HepG2 (cell line): Measurements from ENCODE around the gene FNIP2. TPM values are rescaled to one million over a fixed set of nuclear protein-coding genes. Genes with fewer than 3 reads are reported as not detected.

ENCODE experiments used
- ATAC-seq: fragments of 200-7000 bp; cut with Tn5 transposase; 3 replicates; pipeline ENCODE4 v1.9.1; 2020; ENCODE audit warnings: mild to moderate bottlenecking, moderate library complexity
- BruUV-seq: library from RNA; stranded (reverse); fragments of 400-500 nt; replicated peaks from 2 replicates; lab custom pipeline; 2021; lab: Mats Ljungman, UMichigan
- CTCF ChIA-PET: fragments of 300-600 bp; formaldehyde crosslinking; extraction: SDS; loops from one replicate; lab custom pipeline; 2021; ENCODE audit warnings: low total read pairs, inconsistent platforms, low intra/inter-chr PET ratio; lab: Yijun Ruan, JAX
- POLR2A ChIA-PET: fragments of 350-600 bp; sonication (Branson Sonifier 250); formaldehyde crosslinking; loops from one replicate; lab custom pipeline; 2020; ENCODE audit warnings: antibody characterized with exemption, inconsistent platforms; lab: Yijun Ruan, JAX
- DNase-seq: peaks from one replicate; pipeline ENCODE4 v3.0.0-alpha.2; 2015; ENCODE audit warnings: low spot score
- FAIRE-seq: peaks from 3 replicates; lab custom pipeline; 2011; peaks lifted over from hg19 to GRCh38; lab: Jason Lieb, UNC
- H2AFZ ChIP-seq: one replicate; pipeline ENCODE4 v1.6.1; 2011; ENCODE audit warnings: low read length, inconsistent platforms
- H3K27ac ChIP-seq: fragments of 300-600 bp; 3 replicates; pipeline ENCODE4 v1.8.0; 2011; ENCODE audit warnings: mixed run types, mild to moderate bottlenecking, mixed read lengths, low read length, inconsistent platforms; ENCODE audit not compliant: insufficient read depth; ENCODE audit errors: extremely low read length
- H3K27me3 ChIP-seq, 2 experiments: fragments of 200-600 bp in 1 of 2; 2 replicates in 1 of 2; 3 replicates in 1 of 2; pipeline versions ENCODE4 v1.6.0 to v1.8.0; 2011; ENCODE audit warnings: low read length in 2 of 2, mild to moderate bottlenecking in 2 of 2, moderate library complexity in 2 of 2, inconsistent platforms in 1 of 2; ENCODE audit not compliant: insufficient read depth in 2 of 2, control insufficient read depth in 1 of 2
- H3K36me3 ChIP-seq, 2 experiments: fragments of 200-600 bp in 1 of 2; replicated peaks in 1 of 2; 2 replicates in 1 of 2; 3 replicates in 1 of 2; pipeline versions ENCODE4 v1.5.1 to v1.8.0; 2011; ENCODE audit warnings: low read length in 2 of 2, inconsistent platforms in 1 of 2; ENCODE audit not compliant: insufficient read depth in 2 of 2, control insufficient read depth in 1 of 2
- H3K4me1 ChIP-seq: 2 replicates; pipeline ENCODE4 v1.5.1; 2012; ENCODE audit warnings: low read length, inconsistent platforms; ENCODE audit not compliant: insufficient read depth
- H3K4me2 ChIP-seq: 2 replicates; pipeline ENCODE4 v1.6.0; 2011; ENCODE audit warnings: low read depth, low read length, inconsistent platforms
- H3K4me3 ChIP-seq, 3 experiments: fragments of 200-600 bp in 1 of 3; sonication (generic), shearing (Covaris generic) in 1 of 3; replicated peaks in 1 of 3; 2 replicates each; pipeline ENCODE4 v1.5.1; 2011 to 2016; ENCODE audit warnings: low read length in 3 of 3, inconsistent platforms in 2 of 3, low read depth in 2 of 3, mild to moderate bottlenecking in 2 of 3, control low read depth in 1 of 3, mixed read lengths in 1 of 3; ENCODE audit not compliant: insufficient read depth in 1 of 3
- H3K79me2 ChIP-seq: one replicate; pipeline ENCODE4 v1.6.1; 2011; ENCODE audit warnings: low read length, inconsistent platforms; ENCODE audit not compliant: insufficient read depth
- H3K9ac ChIP-seq: 2 replicates; pipeline ENCODE4 v1.6.0; 2011; ENCODE audit warnings: mild to moderate bottlenecking, low read depth, low read length, inconsistent platforms; ENCODE audit not compliant: insufficient read depth
- H3K9me3 ChIP-seq: 2 replicates; pipeline ENCODE4 v1.5.1; 2012; ENCODE audit warnings: mild to moderate bottlenecking, low read length
- H4K20me1 ChIP-seq: 2 replicates; pipeline ENCODE4 v1.6.0; 2011; ENCODE audit warnings: inconsistent platforms, mild to moderate bottlenecking, low read length, moderate library complexity; ENCODE audit not compliant: insufficient read depth
- GFI1 ChIP-seq: sonication (generic); formaldehyde crosslinking; IDR thresholded peaks from 2 replicates; pipeline ENCODE4 v1.5.0; 2020; ENCODE audit warnings: missing genetic modification reagents, mild to moderate bottlenecking, borderline replicate concordance
- MEIS1 ChIP-seq: sonication (generic); formaldehyde crosslinking; IDR thresholded peaks from 2 replicates; pipeline ENCODE4 v1.9.0; 2021; ENCODE audit warnings: mild to moderate bottlenecking, missing genetic modification reagents, moderate library complexity, borderline replicate concordance
- MTF1 ChIP-seq: sonication (generic); formaldehyde crosslinking; IDR thresholded peaks from 2 replicates; pipeline ENCODE4 v1.5.0; 2020; ENCODE audit warnings: missing genetic modification reagents
- PAWR ChIP-seq: sonication (generic); formaldehyde crosslinking; IDR thresholded peaks from 2 replicates; pipeline ENCODE4 v1.4.0; 2020; ENCODE audit warnings: missing genetic modification reagents, mild to moderate bottlenecking, borderline replicate concordance
- SRSF9 ChIP-seq: fragments of 200-400 bp; formaldehyde crosslinking; IDR thresholded peaks from 2 replicates; pipeline ENCODE4 v1.6.1; 2018; ENCODE audit warnings: borderline replicate concordance, mild to moderate bottlenecking, low read depth, low read length; ENCODE audit not compliant: insufficient read depth, poor library complexity, severe bottlenecking
- TFAP4 ChIP-seq: sonication (generic); IDR thresholded peaks from 2 replicates; pipeline ENCODE4 v1.6.1; 2016; ENCODE audit warnings: low read depth, borderline replicate concordance
- ZBTB40 ChIP-seq, 2 experiments: fragments of 450-650 bp in 1 of 2; sonication (generic) in 1 of 2; formaldehyde crosslinking in 1 of 2; IDR thresholded peaks; 2 replicates each; pipeline versions ENCODE4 v1.6.1 to v1.8.0; 2016 to 2022; ENCODE audit warnings: antibody characterized with exemption in 1 of 2, mild to moderate bottlenecking in 1 of 2, missing genetic modification reagents in 1 of 2
- ZNF34 ChIP-seq: sonication (generic); formaldehyde crosslinking; IDR thresholded peaks from 2 replicates; pipeline ENCODE4 v1.4.0; 2020; ENCODE audit warnings: mild to moderate bottlenecking, missing genetic modification reagents, borderline replicate concordance
- ZNF362 ChIP-seq: sonication (generic); formaldehyde crosslinking; IDR thresholded peaks from 2 replicates; pipeline ENCODE4 v1.4.0; 2020; ENCODE audit warnings: missing genetic modification reagents, mild to moderate bottlenecking, borderline replicate concordance
- WGBS: methylation state at CpG from one replicate; pipeline ENCODE4 v1.1.6; 2017; ENCODE audit warnings: low lambda C conversion rate; 5-methylcytosine and 5-hydroxymethylcytosine counted together
- in situ Hi-C: cut with HindIII; loops from 2 replicates; pipeline ENCODE4 v1.10.0; 2017; ENCODE audit warnings: low pct_unique_long_range_greater_than_20kb; ENCODE audit not compliant: extremely low pct_ligation_motif_present
- intact Hi-C: fragments of 100-400 bp; cut with micrococcal nuclease; formaldehyde crosslinking; loops from one replicate; pipeline ENCODE4 v1.10.0; 2022; ENCODE audit not compliant: unreplicated experiment
- polyA plus RNA-seq, 8 experiments: library from polyadenylated mRNA; depleted of rRNA in 3 of 8; stranded (reverse) in 7 of 8; unstranded in 1 of 8; fragments of >200 nt; fragmentation: Illumina TruSeq in 4 of 8; extraction: Trizol in 4 of 8; gene quantifications; 2 replicates each; pipeline versions ENCODE4 v1.2.1 to v1.2.3, GENCODE V29; 2011 to 2016; ENCODE audit warnings: low read depth in 4 of 8, missing spikeins in 1 of 8, mixed read lengths in 1 of 8; ENCODE audit not compliant: insufficient read depth in 1 of 8
- total RNA-seq, 5 experiments: library from RNA; depleted of rRNA; stranded (reverse); fragments of >200 nt; fragmentation: Illumina TruSeq; extraction: Trizol; gene quantifications; 2 replicates each; pipeline ENCODE4 v1.2.3, GENCODE V29; 2016; ENCODE audit warnings: low read depth in 1 of 5
- TF ChIP-seq, protein P1 (sequence below): IDR thresholded peaks from 2 replicates; pipeline ENCODE4 v1.6.1; 2016; ENCODE audit warnings: missing biosample characterization, missing genetic modification reagents, low read depth

FNIP2 gene
- total and polyA plus RNA-seq, 2 of the 13 experiments (the other 11 are each of a cell fraction or from before 2014, with no cell fraction given), result 15.5 to 21.0 TPM

DNA sequence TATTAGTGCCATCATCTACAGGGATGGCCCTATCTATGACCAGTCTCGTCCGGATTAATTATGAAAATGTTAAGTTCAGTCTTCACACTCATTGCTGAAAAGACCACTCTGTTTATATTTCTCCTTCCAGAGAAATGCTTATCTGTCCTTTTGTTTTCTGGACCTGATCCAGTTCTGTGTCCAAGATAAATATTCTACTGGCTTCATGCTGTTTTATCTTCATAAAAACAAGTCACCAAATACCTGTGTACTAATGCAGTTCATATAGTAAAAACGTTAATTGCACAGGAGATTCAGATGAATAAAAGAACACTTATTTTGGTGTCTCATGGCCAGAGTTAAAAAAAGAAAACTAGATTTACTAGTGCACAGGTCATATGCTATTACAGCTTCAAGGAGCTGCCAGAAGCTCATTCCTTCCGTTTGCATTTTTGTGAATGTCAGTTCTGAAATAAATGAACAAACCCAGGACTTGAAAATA lies 17.3 kb downstream of the FNIP2 start:
- H3K27ac ChIP-seq, result no peak overlapping the region
- H3K9me3 ChIP-seq, result no peaks in the 10 kb centered on the region
- CTCF ChIA-PET, result no interaction called here
- no peak overlapping the region for H2AFZ ChIP-seq
- BruUV-seq, result no TSS peak
- no peaks in the 10 kb centered on the region for H3K27me3 ChIP-seq
- POLR2A ChIA-PET, result interaction anchor here (1.2 kb wide), 1 partner anchor 41 kb away, joined by 3 read pairs; no protein-coding TSS in a partner anchor
- no peak overlapping the region for H3K9ac ChIP-seq
- no peak overlapping the region for H3K4me2 ChIP-seq
- peaks cover 87% of the 10 kb centered on the region for H3K79me2 ChIP-seq
- FAIRE-seq (no peak), DNase-seq (no peak), ATAC-seq (no peak)
- intact Hi-C loops, result loop anchor here (2.0 kb wide), 1 partner anchor 27 kb away; no protein-coding TSS in a partner anchor
- 50% methylated on average over 4 of the region's 4 CpGs for WGBS
- in situ Hi-C loops, result no loop called here
- no peaks in the 10 kb centered on the region; a peak in 1 of 5 replicates for H3K36me3 ChIP-seq
- no peak overlapping the region for H3K4me3 ChIP-seq
- peaks cover 74% of the 10 kb centered on the region for H3K4me1 ChIP-seq
- H4K20me1 ChIP-seq, result no peaks in the 10 kb centered on the region; the same call in 1 of the 2 replicates
- TF ChIP-seq, protein P1, sequence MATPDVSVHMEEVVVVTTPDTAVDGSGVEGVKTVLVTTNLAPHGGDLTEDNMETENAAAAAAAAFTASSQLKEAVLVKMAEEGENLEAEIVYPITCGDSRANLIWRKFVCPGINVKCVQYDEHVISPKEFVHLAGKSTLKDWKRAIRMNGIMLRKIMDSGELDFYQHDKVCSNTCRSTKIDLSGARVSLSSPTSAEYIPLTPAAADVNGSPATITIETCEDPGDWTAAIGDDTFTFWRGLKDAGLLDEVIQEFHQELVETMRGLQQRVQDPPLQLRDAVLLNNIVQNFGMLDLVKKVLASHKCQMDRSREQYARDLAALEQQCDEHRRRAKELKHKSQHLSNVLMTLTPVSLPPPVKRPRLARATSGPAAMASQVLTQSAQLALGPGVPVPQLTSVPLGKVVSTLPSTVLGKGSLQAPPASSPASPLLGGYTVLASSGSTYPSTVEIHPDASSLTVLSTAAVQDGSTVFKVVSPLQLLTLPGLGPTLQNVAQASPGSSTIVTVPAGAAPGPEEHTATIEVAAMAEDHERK (CRISPR knock-in tag), result no peak
- no peak for TF ChIP-seq MEIS1 (CRISPR knock-in tag)
- no peak for TF ChIP-seq ZNF362
- no peak for TF ChIP-seq TFAP4
- TF ChIP-seq ZNF34 (CRISPR knock-in tag), result no peak
- no peak for TF ChIP-seq MTF1 (CRISPR knock-in tag)
- TF ChIP-seq SRSF9, result no peak
- TF ChIP-seq ZBTB40 (IDR thresholded peaks at IDR 0.05), result no peak
- TF ChIP-seq ZBTB40 (CRISPR knock-in tag; IDR thresholded peaks at IDR 0.05), result no peak
- TF ChIP-seq PAWR (CRISPR knock-in tag), result no peak
- TF ChIP-seq GFI1 (CRISPR knock-in tag), result no peak
